LoVo (cell line): ENCODE data around the gene ADGRG6.

Source experiments
- DNase-seq: peaks from one replicate; pipeline ENCODE4 v3.0.0-alpha.2; 2016; ENCODE audit warnings: low spot score

Gene ADGRG6

DNA sequence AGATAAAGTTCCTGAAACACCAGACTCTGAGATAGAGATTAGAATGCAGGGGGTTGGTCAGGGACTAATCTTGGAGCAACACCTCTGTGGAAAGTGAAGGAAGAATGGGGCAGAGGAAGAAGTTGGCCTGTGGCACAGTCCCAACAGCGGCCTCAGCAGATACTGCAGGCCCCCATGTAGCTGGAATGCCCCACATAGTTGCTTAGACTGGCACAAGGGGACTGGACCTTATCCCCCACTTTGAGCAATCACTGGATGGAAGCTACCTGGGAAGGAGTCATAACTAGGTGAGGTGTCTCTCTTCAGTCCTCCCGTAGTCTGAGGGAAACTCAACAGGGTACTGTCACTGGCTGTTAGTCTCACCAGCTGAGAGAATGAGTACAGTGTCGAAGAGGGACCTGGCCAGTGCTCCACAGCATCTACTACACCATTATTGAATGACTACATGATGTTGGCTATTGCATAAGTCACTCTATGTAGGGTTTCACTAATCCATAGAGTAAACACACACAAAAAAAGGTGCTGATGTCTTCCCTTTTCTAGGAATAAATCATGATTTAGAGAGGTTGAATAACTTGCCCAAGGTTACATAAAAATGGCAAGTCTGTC, 47.5 kb downstream of the ADGRG6 start:
- no peak for DNase-seq

GRCh38 chr6:142350309-142350708, 48.5 kb downstream of the ADGRG6 start:
- no peak for DNase-seq

GRCh38 chr6:142353690-142354089, 51.9 kb downstream of the ADGRG6 start:
- no peak for DNase-seq

- no peak for DNase-seq
Measured at GRCh38 chr6:142354650-142355049, 52.8 kb downstream of the ADGRG6 start.

- DNase-seq, result no peak
Measured at GRCh38 chr6:142355520-142356174, 53.8 kb downstream of the ADGRG6 start.

DNA sequence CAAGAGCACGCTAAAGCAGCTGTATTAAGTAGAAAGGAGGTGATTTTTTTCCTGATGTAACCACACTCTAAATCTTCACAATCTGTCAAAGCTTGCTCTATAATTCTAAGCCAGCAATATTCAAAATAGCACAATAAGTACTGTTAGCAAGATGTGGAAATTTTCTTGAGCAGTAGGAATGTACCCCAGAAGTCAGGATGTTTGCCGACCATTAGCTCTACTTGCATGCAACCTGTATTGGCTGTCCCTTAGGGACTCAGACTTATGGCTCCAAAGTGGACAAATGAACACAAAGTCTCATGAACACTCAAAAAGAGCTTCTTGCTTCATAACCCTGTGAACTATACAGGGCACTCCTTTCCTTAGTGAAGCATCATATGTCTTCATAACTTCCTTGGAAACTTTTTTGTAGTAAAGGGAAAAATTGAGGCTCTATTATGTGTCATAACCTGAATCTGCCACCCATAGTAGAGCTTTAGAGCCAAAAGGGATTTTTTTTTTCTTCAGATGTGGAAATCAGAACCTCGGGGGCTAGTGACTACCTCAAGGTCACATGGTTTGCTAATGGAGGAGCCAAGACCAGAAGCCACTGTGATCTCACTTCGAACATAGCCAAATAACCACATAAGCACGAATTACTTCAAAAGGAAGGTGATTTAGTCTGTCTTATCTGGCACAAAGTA, 54.5 kb downstream of the ADGRG6 start:
- no peak for DNase-seq

GRCh38 chr6:142356884-142357225, 55.0 kb downstream of the ADGRG6 start:
- no peak for DNase-seq

GRCh38 chr6:142357879-142358278, 56.1 kb downstream of the ADGRG6 start:
- no peak for DNase-seq

DNA sequence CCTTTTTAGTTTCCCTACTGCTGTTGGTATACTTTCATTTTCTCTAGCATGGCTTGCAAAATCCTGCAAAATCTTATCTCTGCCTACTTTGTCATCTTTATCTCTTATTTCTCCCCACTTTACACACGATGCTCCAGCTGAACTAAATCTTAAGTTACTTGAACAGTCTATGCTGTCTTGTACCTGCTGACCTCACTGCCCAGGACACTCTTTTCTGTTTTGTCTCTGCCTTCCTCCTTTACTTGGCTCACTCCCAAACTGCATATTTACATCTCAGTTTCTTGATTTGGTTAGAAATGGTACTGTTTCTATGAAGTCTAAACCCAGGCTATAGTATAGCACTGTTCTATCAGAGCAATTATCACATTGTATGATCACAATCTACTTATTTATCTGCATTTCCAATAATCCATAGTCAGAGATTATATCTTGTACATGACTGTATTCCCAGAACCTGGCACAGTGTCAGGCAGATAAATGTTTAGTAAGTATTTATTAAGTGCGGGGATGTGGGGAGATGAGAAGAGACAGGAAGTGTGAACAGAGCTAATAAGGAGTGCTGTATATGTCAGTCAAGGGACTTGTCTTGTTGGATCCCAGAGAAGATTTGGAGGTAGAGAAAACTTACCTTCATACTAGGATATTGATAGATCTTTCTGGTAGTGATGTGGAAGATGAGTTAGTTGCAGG, 57.6 kb downstream of the ADGRG6 start:
- no peak for DNase-seq

- DNase-seq, result no peak
Measured at GRCh38 chr6:142361345-142361744, 59.5 kb downstream of the ADGRG6 start.

DNA sequence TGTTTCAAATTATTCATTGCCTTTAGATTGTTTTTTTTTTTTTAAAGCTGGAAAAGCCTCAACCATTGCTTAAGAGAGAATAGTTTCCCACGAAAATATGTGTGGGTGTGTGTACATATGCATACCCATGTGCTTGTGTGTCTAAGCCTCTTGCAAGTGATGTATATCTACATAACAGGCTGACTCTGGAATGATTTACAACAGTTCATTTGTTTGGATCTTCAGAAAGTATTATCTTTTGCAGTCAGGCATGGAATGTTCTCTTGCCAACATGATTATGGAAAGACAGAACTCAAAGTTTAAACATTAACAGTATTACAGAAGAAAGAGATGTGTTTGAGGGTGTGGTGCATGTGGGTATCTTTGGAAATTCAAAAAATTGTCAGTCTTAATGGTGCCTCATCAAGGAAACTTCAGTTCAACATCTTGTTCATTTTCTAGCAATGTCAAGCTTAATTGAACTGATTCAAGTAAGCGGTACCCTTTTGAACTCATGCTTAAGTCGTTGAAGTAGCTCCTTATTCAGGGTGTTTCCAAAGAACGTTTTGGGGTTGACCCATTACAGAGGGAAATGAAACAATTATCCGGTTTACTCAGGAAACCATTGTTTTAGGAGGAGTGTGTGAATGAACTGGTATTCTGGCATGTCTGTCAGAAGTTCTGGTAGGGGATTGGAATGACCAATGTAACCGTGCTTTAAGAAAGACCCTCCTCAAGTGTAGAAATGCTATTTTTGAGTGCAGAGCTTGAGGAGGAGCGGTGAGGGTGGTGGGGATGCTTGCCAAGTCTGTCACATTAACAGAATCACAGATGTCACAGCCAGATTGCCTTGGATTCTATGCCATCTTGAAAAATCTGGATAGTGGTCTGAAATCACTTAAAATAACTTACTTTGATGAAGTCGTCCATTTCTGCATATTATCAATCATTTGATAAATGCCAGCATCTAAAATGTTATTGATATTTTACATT, 60.3 kb downstream of the ADGRG6 start:
- DNase-seq, result no peak

- DNase-seq, result no peak
Measured at GRCh38 chr6:142367061-142367460, 65.3 kb downstream of the ADGRG6 start.

- DNase-seq, result no peak
Measured at GRCh38 chr6:142367501-142368018, 65.8 kb downstream of the ADGRG6 start.

- DNase-seq, result no peak
Measured at GRCh38 chr6:142369266-142369665, 67.5 kb downstream of the ADGRG6 start.

DNA sequence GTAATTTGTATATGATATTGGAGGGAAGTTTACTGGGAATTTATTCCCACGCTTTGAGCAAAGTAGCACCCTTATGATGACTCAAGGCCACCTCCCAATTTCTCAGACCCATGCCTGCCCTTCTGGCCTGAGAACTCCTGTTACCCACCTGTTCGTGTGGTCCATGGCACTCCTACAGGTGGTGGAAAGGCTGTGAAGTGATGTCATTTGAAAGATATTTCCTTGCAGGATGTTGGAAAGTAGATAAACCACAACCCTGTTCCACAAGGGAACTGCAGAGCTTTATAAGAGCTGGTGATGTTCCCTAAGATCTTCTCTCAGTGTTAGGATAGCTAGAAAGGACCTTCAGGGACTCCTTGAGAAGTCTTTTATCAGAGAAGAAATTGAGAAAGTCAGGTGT, 70.5 kb downstream of the ADGRG6 start:
- DNase-seq, result peak; percentile 78

- DNase-seq, result peak; percentile 42
Measured at GRCh38 chr6:142373268-142374090, 71.7 kb downstream of the ADGRG6 start.

DNA sequence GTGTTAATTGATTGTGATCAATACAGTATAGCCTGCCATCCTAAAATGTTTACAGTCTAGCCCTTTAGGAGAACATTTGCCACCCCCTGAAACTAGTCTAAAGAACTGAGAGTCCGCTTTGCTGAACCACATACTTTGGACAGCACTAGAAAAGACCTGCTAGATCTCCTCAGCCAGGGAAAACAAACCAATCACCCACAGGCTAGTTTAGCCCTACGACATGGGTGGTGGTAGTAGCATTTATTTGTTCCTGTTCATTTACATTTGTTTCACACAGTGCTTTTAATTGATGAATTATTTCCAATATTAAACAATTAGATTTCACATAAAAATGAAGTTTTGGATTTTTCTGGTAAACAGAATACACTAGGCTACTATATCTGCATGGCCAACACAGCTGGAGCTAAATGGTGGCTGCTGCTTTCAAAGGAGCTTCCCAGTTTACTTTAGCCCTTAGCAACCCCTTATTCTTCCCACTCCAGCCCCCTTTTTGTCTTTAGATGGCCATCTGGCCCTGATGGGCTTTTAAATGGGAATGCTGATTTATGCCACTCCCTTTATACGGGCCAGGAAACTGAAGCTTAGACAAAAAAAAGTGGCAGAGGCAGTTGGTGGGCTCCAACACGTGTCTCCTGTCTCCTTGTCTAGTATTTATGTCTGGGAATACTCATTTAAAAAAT, 72.4 kb downstream of the ADGRG6 start:
- no peak for DNase-seq

- DNase-seq, result peak; percentile 86
Measured at GRCh38 chr6:142374965-142375733, 73.3 kb downstream of the ADGRG6 start.

GRCh38 chr6:142376115-142376514, 74.3 kb downstream of the ADGRG6 start:
- peak; percentile 61 for DNase-seq
